Effector memory CD8-positive, alpha-beta T cell (primary cell): ENCODE data around the gene KDM5B.
A peak's percentile ranks its signal among the peaks of the same experiment; 100 is the strongest.

ENCODE experiments used
- ATAC-seq: fragments of 150-1000 bp; cut with Tn5 transposase; replicated peaks from 2 replicates; pipeline ENCODE4 v1.10.0; 2021; ENCODE audit warnings: mild to moderate bottlenecking, moderate library complexity
- DNase-seq, 3 experiments: peaks; one replicate each; pipeline ENCODE4 v3.0.0; 2021
- H3K27ac Mint-ChIP-seq, 2 donors: one replicate each; pipeline ENCODE4 v1.8.0; 2022; ENCODE audit warnings: mild to moderate bottlenecking in 2 of 2, mixed read lengths in 2 of 2, moderate library complexity in 2 of 2
- H3K27me3 Mint-ChIP-seq, 2 donors: one replicate each; pipeline ENCODE4 v1.8.0; 2022; ENCODE audit warnings: mixed read lengths in 2 of 2
- H3K36me3 Mint-ChIP-seq: one replicate; pipeline ENCODE4 v1.8.0; 2022; ENCODE audit warnings: mild to moderate bottlenecking, moderate library complexity, mixed read lengths; ENCODE audit not compliant: insufficient read depth
- H3K4me1 Mint-ChIP-seq, 2 donors: one replicate each; pipeline ENCODE4 v1.8.0; 2022; ENCODE audit warnings: low read depth in 2 of 2, mixed read lengths in 2 of 2
- H3K4me3 Mint-ChIP-seq, 2 donors: one replicate each; pipeline ENCODE4 v1.8.0; 2022; ENCODE audit warnings: mild to moderate bottlenecking in 2 of 2, mixed read lengths in 2 of 2, moderate library complexity in 2 of 2
- H3K9me3 Mint-ChIP-seq, 2 donors: one replicate each; pipeline ENCODE4 v1.8.0; 2022; ENCODE audit warnings: mixed read lengths in 2 of 2

KDM5B gene

DNA sequence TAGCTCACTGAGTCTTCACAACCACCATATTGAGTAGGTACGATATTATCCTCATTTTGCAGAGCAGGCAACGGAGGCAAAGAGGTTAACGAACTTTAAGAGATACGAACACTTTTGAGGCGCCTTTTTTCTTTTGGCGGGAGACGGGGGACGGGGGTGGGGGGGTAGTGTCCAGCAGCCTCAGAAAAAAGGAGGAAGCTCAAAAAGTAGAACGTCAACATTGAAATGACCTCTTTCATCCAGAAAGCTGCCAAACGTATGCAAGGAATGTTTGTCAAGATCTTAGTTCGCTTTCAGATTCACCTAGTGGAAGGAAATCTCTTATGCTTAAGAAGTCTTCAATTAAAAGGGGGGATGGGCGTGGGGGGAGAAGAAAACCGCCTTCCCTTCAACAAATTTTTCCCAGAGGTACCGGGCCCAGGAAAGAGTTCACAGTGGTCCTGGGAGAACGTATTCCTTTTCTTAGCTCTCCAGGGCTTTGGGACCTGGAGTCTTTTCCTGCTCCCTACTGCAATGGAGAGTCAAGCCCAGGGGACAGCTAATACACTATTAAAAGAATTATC is 1.5 kb upstream of the KDM5B start:
- peaks cover 29 to 38% of the 10 kb centered on the region in 2 donors for H3K4me1 Mint-ChIP-seq
- no peaks in the 10 kb centered on the region for H3K27me3 Mint-ChIP-seq
- H3K27ac Mint-ChIP-seq, result peak overlapping the region in 1 of 2 donors; percentile 53
- peak overlapping the region; percentile 83 to 85 for H3K4me3 Mint-ChIP-seq
- ATAC-seq (no peak), DNase-seq (no peak)
- H3K9me3 Mint-ChIP-seq, result no peaks in the 10 kb centered on the region
- peaks cover 10% of the 10 kb centered on the region for H3K36me3 Mint-ChIP-seq

DNA sequence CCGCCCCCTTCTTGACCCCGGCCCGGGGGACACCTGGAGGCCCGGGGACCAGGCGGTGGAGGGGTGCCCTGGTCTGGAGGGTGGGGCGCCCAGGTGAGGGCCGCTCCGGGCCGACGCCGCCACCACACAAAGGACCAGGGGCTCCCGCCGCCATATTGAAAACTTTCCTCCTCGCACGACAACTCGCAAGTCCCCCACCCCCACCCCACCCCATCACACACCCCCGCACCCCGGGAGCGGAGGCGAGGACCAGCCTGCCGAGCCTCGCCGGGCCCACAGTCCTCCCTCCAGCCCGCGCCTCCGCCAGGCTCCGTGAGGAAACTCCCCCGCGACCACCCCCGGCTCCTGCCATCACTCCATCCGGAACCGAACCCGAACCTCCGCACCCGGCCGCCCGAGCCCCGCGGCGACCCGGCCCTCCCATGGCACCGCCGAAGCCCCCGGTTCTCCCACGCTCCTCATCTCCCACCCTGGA is 733 bp downstream of the KDM5B start:
- Mint-ChIP-seq H3K27ac (peak overlapping the region; percentile 66 to 69), H3K4me1 (peaks cover 33 to 45% of the 10 kb centered on the region in 2 donors), H3K27me3 (no peaks in the 10 kb centered on the region), H3K36me3 (peaks cover 10% of the 10 kb centered on the region), H3K4me3 (peak overlapping the region; percentile 81 to 85), H3K9me3 (no peaks in the 10 kb centered on the region)
- DNase-seq, result peak in 2 of 3 experiments; percentile 13 to 14
- peak; percentile 37 for ATAC-seq

DNA sequence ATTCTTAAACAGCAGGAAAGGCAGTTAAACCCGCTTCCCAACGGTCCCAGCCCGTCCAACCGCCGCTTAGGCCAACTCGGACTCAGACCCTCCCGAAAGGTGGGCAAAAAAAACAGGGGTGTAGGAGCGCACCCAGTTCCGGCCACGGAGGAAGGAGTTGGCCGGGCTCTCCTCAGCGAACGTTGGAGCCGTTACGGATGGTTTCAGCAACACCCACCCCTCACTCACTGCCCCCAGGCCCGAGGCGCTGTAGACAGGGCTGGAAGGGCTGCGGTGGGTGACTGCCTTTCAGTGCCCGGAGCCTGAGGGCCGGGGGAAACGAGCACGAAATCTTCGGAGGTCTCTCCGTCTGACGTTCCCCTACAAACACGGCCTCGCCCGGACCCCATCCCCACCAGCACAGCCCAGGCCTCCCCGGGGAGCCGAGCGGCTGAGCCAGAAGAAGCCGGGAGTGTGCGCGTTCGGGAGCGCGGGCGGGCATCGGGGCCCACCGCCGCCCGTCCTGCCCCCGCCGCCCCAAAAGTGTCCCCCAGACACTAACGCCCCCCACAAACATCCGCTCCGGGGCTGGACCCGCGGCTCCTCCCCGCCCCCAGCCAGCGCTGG is 1.3 kb downstream of the KDM5B start:
- ATAC-seq (no peak), DNase-seq (peak in 2 of 3 experiments; percentile 4 to 7)
- Mint-ChIP-seq H3K4me3 (peak overlapping the region; percentile 81 to 85), H3K27ac (peak overlapping the region; percentile 66 to 69), H3K4me1 (peaks cover 33 to 47% of the 10 kb centered on the region in 2 donors), H3K36me3 (peaks cover 10% of the 10 kb centered on the region), H3K27me3 (no peaks in the 10 kb centered on the region), H3K9me3 (no peaks in the 10 kb centered on the region)

DNA sequence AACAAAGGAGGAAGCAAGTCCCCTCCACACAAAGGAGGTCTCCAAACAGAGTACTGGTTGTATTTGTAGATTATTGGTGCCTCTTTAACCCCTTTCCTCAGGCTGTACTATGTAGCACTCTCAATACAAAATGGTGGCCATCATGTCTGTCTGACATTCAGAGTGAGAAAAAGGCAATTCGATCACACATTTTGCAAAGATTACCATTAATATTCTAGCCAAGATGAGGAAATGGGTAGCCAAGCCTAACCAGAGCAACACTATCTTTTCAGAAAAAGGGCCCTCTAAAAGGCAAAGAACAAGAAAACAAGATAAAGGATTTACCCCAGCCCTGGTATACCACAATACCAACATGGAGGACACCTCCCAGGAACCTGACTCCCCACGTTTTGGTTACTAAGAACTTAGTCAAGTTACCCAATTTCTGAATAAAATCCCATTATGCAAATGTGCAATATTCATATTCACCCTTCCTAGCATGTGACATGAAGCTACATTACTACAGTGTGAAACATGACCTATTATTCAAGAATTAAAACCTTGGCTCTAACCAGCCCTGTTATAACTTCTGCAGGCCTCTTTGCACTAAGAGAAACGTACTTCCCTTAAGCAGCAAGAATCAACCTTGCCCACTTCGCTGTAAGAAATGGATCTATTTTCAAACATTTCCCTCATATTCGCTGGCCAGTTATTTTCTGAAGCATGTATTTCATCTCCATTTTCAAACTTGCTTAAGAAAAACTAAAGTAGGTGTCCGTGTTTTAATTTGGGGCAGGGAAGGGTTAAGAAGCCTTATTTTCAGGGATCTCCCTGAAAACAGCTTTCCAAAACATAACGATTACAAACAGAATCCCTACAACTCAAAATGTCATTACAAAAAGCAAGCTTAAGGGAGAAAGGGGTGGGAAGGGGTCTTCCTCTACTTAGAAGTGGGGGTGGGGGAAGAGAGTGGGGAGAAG is 2.1 kb downstream of the KDM5B start:
- H3K9me3 Mint-ChIP-seq, result no peaks in the 10 kb centered on the region
- H3K27ac Mint-ChIP-seq, result peak overlapping the region; percentile 66 to 69
- peaks cover 3% of the 10 kb centered on the region for H3K36me3 Mint-ChIP-seq
- no peaks in the 10 kb centered on the region for H3K27me3 Mint-ChIP-seq
- peaks cover 27 to 40% of the 10 kb centered on the region in 2 donors for H3K4me1 Mint-ChIP-seq
- peak overlapping the region; percentile 81 to 85 for H3K4me3 Mint-ChIP-seq
- DNase-seq (no peak), ATAC-seq (no peak)

- Mint-ChIP-seq H3K27me3 (no peaks in the 10 kb centered on the region), H3K36me3 (peaks cover 2% of the 10 kb centered on the region), H3K4me1 (peaks cover 24 to 40% of the 10 kb centered on the region in 2 donors), H3K27ac (no peak overlapping the region), H3K9me3 (no peaks in the 10 kb centered on the region), H3K4me3 (no peak overlapping the region)
- DNase-seq (no peak), ATAC-seq (no peak)
These were observed 4.1 kb downstream of the KDM5B start for GRCh38 chr1:202804126-202804525.

DNA sequence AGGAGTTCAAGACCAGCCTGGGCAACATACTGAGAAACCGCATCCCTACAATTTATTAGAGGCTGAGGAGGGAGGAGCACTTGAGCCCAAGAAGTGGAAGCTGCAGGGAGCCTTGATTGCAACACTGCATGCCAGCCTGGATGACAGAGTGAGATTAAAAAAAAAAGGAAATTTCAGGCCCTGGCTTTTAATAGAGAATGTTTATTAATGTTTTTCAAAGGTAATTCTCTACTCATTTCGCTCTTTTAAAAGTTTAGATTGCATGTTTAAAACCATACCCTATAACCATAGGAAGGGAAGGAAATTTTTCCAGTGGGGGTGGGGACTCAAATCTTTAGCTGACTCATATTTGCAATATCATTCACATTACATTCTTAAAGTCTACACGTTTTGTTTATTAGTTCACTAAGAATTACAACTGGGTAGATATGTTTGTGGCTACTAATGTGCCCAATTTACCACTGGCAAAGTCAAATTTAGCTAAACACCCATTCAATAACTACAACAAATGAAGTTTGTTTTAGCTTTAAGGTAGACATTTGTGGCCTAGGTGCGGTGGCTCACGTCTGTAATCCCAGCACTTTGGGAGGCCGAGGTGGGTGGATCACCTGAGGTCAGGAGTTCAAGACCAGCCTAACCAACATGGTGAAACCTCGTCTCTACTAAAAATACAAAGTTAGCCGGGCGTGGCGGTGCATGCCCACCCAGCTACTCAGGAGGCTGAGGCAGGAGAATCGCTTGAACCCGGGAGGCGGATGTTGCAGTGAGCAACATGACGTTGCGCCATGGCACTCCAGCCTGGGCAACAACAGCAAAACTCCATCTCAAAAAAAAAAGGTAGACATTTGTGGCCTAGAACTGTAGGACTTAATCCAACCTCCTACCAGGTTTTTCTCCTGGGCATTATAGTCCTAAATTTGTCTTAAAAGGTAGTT is 5.0 kb downstream of the KDM5B start:
- H3K4me1 Mint-ChIP-seq, result peaks cover 18 to 32% of the 10 kb centered on the region in 2 donors
- H3K9me3 Mint-ChIP-seq, result no peaks in the 10 kb centered on the region
- ATAC-seq (no peak), DNase-seq (no peak)
- no peaks in the 10 kb centered on the region for H3K27me3 Mint-ChIP-seq
- peaks cover 3% of the 10 kb centered on the region for H3K36me3 Mint-ChIP-seq
- H3K27ac Mint-ChIP-seq, result no peak overlapping the region
- H3K4me3 Mint-ChIP-seq, result no peak overlapping the region

DNA sequence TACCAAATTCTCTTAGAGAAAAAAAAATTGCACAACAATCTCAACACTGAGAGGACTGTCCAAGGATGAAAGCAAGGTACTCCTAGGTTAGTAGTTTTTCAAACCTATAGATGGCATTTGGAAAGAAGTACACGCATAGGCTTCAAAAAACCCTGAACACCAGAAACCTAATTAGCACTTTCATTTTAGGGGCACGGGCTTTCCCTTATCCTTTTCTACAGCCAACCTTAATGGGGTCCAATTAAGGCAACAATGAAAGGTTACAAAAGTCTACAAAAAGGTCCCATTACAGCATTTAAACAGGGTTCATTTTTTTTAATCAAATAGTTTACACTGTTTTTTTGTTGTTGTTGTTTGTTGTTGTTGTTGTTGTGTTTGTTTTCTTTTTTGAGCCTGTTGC is 6.2 kb downstream of the KDM5B start:
- Mint-ChIP-seq H3K36me3 (peaks cover 3% of the 10 kb centered on the region), H3K27ac (no peak overlapping the region), H3K27me3 (no peaks in the 10 kb centered on the region), H3K4me1 (peaks cover 18 to 37% of the 10 kb centered on the region in 2 donors), H3K9me3 (no peaks in the 10 kb centered on the region), H3K4me3 (no peak overlapping the region)
- DNase-seq, result no peak
- no peak for ATAC-seq

DNA sequence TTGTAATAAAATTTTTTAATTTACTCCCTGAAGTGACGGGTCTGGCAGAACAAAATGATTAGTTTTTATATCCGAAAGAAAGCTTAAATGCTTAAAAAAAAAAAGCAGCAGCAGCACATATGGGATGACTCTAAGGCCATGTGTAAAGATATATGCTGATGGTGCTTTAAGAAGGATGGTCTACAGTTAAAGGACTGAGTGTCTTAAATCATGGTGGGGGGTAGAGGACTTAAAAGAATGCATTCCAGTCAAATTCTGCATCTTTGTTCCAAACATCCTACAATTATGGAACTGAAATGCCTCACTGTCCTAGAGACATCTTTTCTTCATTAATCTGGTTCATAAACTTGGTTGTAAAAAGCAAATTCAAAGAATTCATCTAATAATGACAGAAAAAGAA is 7.0 kb downstream of the KDM5B start:
- Mint-ChIP-seq H3K4me1 (peaks cover 14 to 35% of the 10 kb centered on the region in 2 donors), H3K27ac (no peak overlapping the region), H3K9me3 (no peaks in the 10 kb centered on the region), H3K36me3 (peaks cover 3% of the 10 kb centered on the region), H3K27me3 (no peaks in the 10 kb centered on the region), H3K4me3 (no peak overlapping the region)
- no peak for DNase-seq
- ATAC-seq, result no peak

GRCh38 chr1:202800742-202801141 is 7.5 kb downstream of the KDM5B start:
- peaks cover 12 to 33% of the 10 kb centered on the region in 2 donors for H3K4me1 Mint-ChIP-seq
- no peak overlapping the region for H3K27ac Mint-ChIP-seq
- DNase-seq, result no peak
- no peaks in the 10 kb centered on the region for H3K27me3 Mint-ChIP-seq
- peaks cover 3% of the 10 kb centered on the region for H3K36me3 Mint-ChIP-seq
- ATAC-seq, result no peak
- no peak overlapping the region for H3K4me3 Mint-ChIP-seq
- H3K9me3 Mint-ChIP-seq, result no peaks in the 10 kb centered on the region

DNA sequence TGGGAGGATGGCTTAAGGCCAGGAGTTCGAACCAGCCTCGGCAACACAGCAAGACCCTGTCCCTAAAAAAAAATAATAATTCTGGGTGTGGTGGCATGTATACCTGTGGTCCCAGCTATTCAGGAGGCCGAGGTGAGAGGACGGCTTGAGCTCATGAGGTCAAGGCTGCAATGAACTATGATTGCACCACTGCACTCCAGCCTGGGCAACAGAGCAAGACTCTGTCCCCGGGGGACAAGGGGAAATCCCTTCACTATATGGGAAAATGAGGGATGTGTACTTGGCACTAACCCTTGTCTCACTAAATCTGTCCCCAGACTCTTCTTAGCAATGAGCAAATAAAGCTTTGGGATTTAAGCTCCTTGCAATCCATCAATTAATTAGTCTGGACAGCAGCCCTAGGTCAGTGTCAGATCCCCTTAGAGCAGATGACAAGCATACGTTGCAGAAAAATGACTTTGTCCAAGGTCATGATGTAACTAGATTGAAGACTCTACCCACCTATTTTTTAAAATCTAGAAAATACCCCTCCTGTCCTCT is 9.4 kb downstream of the KDM5B start:
- H3K9me3 Mint-ChIP-seq, result no peaks in the 10 kb centered on the region

DNA sequence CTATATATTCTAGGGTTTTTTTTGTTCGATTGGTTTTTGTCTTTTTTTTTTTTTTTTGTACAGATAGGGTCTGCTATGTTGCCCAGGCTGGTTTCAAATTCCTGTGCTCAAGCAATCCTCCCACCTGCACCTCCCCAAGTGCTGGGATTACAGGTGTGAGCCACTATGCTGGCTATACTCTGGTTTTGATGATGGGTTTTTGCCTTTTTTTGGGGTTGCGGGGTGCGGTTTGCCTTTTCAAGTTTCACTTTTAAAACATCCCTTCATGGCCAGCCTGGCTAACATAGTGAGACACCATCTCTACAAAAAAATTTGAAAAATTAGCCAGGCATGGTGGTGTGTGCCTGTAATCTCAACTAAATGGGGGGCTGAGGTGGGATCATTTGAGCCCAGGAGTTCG is 10.0 kb downstream of the KDM5B start:
- Mint-ChIP-seq H3K4me1 (peaks cover 13 to 26% of the 10 kb centered on the region in 2 donors), H3K9me3 (no peaks in the 10 kb centered on the region), H3K36me3 (peaks cover 3% of the 10 kb centered on the region), H3K4me3 (no peak overlapping the region), H3K27ac (no peak overlapping the region), H3K27me3 (no peaks in the 10 kb centered on the region)
- ATAC-seq (no peak), DNase-seq (no peak)

More for the DNA sequence above, 9.4 kb downstream of the KDM5B start:
- no peak for ATAC-seq
- peaks cover 13 to 26% of the 10 kb centered on the region in 2 donors for H3K4me1 Mint-ChIP-seq
- H3K27ac Mint-ChIP-seq, result no peak overlapping the region
- DNase-seq, result no peak
- peaks cover 3% of the 10 kb centered on the region for H3K36me3 Mint-ChIP-seq
- no peak overlapping the region for H3K4me3 Mint-ChIP-seq
- no peaks in the 10 kb centered on the region for H3K27me3 Mint-ChIP-seq

DNA sequence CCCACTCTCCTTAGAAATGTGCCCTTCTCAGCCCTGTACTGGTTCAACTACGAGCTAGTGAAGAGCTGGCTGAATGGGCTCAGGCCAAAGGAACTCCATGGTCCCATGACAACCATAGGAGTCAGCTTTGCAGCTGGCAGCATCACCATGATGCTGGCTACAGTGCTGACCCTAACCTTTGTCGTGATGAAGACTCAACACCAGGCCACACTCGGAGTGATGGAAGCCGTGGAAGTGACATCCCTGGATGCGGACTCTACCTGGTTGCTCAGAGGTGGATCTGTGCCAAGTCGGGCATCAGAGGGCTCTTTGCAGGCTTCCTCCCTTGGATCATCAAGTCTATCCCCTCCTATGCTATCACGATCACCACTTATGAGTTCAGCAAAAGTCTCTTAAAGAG is 11.6 kb downstream of the KDM5B start:
- H3K27ac Mint-ChIP-seq, result no peak overlapping the region
- H3K4me3 Mint-ChIP-seq, result no peak overlapping the region
- ATAC-seq (no peak), DNase-seq (no peak)
- H3K36me3 Mint-ChIP-seq, result peaks cover 3% of the 10 kb centered on the region
- H3K4me1 Mint-ChIP-seq, result peaks cover 9 to 27% of the 10 kb centered on the region in 2 donors
- no peaks in the 10 kb centered on the region for H3K27me3 Mint-ChIP-seq
- H3K9me3 Mint-ChIP-seq, result no peaks in the 10 kb centered on the region
